Right renal cortex interstitium (tissue), 3 donors: ENCODE results near the gene PCP2. TPM values are rescaled to one million over a fixed set of nuclear protein-coding genes. Genes with fewer than 3 reads are reported as not detected.

ENCODE experiments used
- DNase-seq, 3 donors: peaks; one replicate each; pipeline ENCODE4 v3.0.0-alpha.2; 2013; ENCODE audit warnings: low read depth in 3 of 3, low spot score in 2 of 3
- polyA plus RNA-seq, 3 donors: library from polyadenylated mRNA; unstranded; fragments of 120-200 nt; gene quantifications; one replicate each; pipeline ENCODE4 v1.2.1, GENCODE V29; 2013; ENCODE audit not compliant: insufficient read length in 3 of 3

PCP2 gene
- polyA plus RNA-seq, 3 donors: 0.58 to 0.83 (median 0.62) TPM

DNA sequence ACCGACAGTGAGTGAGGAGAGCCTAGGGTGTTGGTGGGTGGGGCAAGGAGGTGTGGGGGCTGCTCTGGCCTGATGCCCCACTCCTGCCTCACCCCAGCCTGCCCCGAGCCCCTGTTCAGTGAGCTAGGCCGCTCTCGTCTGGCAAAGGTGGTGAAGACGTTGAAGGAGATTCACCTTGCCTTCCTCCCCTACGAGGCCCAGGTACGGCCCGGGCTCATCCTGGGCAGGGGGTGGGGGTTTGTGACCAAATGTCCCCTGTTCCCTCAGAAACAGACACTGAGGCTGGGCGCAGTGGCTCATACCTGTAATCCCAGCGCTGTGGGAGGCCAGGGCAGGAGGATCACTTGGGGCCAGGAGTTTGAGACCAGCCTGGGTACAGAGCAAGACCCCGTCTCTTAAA, 7.3 kb upstream of the PCP2 start:
- DNase-seq: no peak

DNA sequence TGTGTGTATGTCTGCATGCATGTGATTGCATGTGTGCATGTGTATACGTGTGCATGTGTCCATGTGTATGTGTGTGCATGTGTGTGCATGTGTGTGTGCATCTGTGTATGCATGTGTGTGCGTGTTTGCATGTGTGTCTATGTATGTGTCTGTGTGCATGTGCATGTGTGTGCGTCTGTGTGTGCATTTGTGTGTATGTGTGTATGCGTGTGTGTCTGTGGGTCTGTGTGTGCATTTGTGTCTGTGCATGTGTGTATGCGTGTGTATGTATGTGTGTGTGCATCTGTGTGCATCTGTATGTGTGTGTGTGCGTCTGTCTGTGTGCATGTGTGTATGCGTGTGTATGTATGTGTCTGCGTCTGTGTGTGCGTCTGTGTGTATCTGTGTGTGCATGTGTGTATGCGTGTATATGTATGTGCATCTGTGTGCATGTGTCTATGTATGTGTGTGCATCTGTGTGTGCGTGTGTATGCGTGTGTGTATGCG, 6.4 kb upstream of the PCP2 start:
- DNase-seq: no peak

DNA sequence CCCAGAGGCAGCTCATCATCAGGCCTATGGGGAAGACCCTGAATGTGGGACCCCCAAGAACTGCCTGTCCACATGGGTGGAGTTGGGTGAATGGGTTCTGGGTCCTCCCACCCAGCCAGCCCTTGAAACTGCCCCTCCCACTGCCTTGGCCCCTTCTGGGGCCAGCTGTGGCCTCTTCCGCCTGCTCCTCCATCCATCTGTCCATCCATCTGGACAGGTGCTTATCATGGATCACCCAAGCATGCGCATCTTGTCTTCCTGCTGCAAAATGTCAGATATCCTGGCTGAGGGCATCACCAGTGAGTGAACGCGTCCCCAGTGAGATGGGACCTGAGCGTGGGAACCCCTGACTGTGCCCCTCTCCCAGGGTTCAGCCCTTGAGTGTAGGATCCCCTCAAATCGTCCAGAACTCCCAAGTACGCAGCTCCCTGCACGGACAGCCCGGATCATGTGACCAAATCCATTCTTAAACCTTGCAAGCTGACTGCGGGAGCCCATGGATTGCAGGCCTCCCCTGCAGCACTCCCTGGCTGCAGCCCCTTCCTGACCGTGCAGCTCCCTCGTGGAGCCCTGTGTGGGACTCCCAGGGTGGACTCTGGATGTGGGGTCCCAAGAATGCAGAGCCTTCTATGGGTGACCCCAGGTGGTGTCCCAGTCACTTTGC, 5.4 kb upstream of the PCP2 start:
- no peak for DNase-seq

DNA sequence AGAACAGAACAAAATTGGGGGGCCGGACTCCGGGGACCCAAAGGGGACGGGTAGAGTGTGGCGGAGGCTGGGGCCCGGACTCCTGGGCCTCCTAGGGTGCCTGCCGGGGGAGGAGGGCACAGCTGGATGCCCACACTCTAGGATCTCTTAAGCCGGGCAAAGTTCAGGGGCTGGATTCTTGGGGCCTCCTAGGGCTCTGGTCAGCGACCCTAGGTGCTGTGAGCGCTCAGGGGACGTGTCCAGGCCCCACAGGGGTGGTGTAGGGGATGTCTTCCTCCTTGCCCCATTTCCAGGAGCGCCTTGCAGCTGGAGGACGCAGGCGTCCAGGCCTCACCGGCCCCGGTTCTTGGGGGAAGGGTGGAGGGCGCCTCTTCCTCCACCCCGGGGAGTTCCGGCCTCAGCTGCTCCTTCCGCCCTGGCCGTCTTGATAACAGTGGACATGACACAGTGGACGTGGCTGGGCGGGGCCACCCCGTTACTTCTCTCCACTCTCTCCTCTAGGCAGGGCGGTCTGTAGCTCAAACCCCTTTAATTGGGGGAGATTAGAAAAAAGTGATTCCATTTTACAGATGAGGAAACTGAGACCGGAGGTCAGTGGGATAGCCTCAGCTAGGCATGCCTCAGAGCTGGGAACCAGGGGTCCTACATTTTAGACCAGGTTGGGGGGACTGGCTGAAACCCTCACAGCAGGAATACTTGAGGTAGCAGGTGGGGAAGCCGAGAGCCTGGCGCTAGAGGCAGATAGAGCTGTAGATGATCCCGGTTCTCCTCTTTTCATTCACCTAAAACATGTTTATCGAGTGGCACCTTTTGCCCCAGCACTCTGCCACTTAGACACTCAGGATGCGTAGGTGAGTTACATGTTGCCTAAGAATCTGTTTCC, 4.1 kb upstream of the PCP2 start:
- no peak for DNase-seq

DNA sequence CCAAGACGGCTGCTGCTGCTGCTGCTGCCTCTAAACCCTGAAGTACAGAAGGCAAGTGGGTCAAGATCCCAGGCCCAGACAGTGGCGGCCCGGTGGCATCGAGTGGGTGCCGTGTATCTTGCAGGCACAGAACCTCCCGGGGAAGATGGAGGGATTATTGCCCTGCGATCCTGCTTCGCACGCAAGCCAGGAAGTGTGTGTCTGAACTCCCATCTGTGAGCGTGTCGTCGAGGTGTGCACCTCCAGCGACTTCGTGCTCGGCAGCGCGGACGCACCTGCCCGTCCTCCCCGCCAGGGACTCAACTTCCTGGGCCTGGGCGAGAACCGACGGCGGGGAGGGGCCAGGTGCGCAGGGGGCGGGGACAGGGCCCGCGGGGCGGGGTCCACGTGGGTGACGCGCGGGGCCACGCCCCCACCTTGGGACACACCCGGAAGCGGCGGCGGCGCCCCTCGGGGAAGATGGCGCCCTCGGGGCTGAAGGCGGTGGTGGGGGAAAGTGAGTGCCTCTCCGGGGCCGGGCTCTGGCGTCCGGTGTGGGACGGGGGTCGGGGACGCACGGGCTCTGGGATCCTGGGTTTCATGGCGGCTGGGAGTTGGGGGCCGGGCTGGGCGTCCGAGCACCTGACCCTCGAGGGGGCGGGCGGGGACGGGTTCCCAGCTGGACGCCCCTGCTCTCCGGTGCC, 3.3 kb upstream of the PCP2 start, which contains the start of gene STXBP2:
TSS of gene STXBP2 (plus strand) at position 420 of the 683 bp plus-strand sequence. CDS start at position 460, 40 bp downstream.
- DNase-seq: peak in 2 of 3 donors; percentile 32 to 48

DNA sequence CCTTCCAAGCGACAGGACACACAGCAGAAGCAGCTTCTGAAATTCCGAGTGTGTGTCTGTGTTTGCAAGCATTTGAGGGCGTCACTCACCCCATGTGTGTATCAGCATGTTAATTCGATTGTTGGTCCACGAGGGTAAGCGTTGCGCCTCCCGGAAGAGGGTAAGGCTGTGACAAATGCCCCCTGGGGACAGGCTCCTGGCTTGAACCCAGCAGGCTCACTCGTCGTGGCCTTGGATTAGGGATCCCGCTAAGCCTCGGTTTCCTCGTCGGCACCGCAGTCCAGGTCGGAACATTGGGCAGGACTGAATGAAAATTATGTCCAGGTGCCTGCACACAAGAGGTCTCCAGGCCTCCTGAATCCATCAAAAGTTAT, 2.8 kb upstream of the PCP2 start:
- DNase-seq: no peak

DNA sequence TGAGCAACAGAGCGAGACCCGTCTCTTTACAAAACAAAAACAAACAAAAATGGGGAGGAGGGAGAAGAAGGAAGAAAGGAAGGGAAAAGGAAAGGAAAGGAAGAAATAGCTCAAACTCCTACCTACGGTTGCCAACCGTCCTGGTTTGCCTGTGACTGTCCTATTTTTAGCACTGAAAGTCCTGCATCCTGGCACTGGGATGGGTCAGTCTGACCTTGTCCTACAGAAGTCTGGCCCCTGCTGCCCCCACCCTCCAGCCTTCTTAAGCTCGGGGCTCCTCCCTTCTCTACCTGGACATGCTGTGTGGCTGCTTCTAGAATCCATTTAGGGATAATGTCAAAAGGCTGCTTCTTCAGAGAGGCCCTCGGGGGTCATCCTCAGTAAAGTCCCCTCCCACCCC, 2.2 kb upstream of the PCP2 start:
- no peak for DNase-seq

DNA sequence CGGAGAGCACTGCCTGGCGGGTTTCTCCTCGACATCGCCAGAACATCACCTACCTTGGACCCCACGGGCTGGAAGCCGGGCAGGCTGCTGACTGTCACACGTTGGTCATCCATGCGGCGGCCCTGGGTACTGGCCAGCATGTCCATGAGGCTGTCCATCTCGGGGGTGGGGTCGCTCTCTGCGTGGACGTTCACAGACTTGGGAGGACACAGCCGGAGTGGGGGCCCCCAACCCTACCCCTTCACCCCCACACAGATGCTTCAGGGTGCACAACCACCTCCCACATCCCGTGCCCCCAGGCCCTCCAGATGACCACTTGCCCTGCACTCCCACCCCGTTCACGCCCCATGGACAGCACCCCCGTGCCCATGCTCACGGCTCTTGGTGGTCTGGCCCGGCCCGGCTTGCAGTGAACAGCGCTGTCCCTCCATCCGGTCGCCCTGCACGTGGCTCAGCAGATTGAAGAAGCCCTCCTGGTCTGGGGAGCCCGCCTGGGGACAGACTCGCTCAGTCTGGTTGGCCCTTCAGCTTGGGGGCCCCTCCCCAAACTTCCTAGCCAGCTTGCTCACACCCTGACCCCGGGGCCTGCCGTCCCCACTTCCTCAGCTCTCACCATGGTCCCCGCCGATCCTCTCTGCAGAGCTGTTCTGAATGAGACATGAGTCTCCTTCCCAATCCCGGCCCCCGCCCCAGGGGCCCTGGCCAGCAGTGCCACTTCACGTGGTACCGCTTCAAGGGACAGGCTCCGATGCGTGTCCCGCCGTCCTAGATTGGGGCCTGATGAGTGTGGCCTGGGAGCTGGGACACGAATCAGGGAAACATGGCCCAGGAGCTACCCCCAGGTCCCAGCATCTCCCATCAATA, 947 bp downstream of the PCP2 start:
- no peak for DNase-seq

DNA sequence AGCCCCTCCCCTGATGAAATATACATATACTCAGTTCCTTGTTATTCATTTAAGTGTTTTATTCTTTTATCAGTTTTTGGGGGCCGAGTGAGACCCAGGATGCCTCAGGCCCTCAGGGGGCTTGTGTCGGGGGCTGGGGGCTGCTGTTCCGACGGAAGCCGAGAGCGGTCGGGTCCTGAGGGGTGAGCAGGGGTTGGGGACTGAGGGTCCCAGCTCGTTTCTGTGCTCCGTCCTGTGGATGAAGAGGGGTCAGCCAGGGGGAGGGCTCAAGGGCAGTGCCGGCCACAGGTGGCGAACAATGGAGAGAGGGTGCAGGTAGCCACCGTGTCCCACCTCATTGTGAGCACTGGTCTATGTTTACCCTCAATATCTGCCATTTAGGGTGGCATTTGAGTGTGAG, 1.9 kb downstream of the PCP2 start:
- no peak for DNase-seq

DNA sequence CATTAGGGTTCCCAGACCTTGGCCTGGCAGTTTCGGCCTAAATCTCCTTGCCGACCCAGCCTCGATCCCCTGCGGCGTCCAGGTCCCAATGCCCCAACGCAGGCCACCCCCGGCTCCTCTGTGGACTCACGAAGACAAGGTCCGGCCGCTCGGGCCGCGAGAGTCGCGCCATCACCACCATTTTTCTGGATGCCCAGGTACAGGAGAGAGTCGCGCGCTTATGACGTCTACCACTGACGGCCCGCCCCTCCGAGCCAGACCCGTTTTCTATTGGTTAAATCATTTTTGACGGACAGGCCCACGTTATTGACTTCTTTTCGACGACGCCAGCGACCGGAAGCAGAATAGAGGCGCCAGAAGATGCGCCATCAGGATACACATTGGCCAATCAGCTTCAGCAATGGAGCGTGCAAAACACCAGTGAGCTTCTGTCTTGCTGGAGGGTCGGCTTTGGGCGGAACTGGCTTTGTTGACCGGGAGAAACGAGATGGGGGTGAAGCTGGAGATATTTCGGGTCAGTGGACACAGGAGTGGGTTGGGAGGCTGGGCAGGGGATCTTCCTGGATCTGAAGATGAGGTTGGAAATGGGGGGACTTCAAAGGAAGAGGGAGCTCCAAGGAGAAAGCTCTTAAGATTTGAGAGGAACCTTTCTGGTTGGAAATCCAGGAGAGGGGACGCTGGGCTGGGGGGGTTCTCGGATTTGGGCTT, 4.0 kb downstream of the PCP2 start, which contains the start of the genes PET100 and XAB2:
TSS of gene PET100 (plus strand) at position 447 of the 708 bp plus-strand sequence. CDS start at position 488, 41 bp downstream.
TSS of gene XAB2 (minus strand) at position 199 of the 708 bp plus-strand sequence. CDS start at position 181, 18 bp downstream.
- peak; percentile 97 to 98 (median 98) for DNase-seq

DNA sequence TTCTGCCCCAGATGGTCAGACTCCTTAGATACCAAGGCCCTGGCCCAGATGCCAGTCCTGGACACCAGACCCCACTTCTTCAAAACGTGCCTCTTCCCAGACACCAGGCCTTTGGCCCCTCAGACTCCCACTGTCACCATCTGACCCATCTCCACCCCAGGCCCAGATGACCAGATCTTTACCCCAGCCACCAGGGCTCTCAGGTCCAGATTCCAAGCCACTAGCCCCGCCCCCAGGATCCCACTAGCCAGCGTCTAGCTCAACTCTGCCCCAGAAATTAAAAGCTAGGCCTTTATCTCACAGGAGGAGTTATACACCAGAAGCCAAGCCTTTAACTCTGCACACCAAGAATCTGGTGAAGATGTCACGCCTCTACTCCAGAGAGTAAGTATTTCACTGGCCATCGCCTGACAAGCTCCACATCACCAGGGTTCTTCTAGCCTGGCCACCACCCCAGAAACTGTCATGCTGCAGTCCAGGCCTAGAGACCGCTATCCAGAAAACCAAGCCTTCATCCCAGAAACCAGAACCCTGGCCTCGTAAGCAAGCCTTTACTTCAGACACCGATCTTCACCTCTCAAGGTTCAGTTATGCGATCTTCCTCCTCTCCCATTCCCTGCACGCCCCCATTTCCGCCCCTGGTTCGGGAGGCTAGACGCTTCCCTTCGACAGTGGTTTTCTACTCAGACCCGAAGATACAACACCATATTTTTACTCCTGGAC, 4.8 kb downstream of the PCP2 start:
- DNase-seq: no peak

DNA sequence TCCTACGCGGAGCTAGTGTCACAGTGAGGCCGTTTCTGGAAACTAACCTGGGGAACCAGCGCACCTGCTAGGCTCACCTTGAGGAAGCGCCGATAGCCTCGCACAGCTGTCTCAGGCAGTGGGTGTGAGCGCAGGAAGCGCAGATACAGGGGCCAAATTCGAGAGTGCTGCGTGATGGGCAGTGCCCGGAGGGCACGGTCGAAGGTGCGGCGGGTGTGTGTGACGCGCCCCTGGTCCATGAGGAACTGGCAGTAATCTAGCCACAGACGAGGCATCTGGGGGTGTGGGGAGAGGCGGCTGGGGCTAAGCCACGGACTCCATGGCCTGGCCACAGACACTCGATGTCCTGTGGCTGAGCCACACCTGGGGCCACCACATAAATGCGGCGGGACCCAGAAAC, 6.4 kb downstream of the PCP2 start:
- no peak for DNase-seq

DNA sequence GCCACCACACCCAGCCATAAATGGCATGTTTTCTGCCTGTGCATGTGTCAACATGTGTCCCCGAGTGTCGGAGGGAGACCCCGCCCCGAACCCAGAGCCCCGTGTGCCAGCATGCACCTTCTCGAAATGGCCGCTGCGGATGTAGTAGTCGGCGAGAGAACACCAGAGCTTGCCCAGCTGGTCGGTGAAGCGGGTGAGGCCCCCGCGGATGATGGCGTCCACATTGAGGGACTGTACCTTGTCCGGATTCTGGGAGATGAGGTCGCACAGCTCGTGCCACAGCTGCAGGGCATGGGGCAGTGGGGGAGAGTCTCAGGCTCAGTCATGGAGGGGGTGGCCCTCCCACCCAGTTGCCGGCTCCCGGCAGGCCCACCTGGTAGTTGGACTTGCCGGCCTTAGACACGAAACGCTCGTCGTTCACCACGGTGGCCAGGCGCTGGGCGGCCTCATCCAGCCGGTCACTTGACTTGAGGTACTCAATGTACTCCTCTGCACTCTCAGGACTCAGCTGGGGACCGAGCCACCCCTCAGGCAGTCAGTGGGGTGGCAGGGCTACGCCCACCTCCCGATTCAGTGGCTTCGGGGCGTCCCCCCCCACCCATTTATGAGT, 7.7 kb downstream of the PCP2 start:
- DNase-seq: no peak

DNA sequence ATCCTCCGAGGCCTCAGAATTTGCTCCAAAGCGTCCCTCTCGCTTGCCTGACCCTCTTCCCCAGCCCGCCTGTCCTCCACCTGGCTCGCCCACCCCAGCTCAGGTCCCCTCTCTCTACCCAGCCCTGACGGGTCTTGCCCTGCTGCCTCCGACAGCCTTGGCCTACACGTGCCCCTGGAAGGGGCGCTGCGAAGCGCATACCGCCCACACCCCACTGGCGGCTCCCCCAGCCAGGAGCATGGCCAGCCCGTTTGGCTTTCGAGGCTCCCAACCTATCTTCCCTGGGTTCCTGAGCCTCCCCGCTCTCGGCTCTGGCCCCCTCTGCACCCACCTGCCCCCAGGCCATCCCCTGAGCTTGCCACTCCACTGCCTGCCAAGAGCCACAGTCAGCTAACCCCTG, 8.7 kb downstream of the PCP2 start:
- DNase-seq: no peak

DNA sequence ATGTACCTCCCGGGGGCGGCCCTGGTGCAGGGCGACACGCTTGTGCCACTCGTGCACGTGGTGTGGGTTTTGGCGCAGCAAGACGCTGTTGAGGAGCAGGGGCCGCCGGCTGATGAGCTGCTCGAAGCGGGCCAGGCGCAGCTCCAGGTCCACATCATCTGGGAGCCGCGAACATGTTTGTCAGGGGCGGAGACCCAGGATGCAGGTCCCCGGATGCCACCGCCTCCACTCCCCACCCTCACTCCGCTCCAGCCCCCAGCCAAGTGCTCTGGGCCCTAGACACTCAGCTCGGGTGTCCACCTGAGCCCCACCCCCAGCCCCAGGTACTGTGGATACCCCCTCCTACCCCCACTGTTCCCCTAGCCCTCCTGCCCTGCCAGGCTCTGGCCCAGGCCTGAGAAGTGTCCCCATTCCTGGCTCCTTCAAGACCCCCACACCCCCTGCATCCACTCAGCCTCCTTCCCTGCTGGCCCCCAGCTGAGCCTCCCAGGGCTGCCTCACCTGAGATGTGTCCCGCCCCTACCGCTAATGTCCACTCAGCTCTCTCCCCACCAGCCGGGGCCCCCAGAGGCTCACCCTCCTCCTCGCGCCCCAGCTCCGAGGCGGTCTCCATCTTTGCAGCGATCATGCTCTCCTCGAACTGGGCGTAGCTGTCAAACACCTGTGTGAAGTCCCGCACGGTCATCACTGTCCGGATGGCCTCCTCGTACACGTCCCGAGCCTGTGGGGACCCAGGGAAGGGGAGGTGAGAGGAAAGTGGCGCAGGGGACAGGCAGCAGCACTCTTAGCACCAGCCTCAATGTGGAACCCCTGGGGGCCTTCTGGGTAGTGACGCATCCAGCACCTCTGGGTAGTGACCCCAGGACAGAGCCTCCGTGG, 9.6 kb downstream of the PCP2 start:
- no peak for DNase-seq

DNA sequence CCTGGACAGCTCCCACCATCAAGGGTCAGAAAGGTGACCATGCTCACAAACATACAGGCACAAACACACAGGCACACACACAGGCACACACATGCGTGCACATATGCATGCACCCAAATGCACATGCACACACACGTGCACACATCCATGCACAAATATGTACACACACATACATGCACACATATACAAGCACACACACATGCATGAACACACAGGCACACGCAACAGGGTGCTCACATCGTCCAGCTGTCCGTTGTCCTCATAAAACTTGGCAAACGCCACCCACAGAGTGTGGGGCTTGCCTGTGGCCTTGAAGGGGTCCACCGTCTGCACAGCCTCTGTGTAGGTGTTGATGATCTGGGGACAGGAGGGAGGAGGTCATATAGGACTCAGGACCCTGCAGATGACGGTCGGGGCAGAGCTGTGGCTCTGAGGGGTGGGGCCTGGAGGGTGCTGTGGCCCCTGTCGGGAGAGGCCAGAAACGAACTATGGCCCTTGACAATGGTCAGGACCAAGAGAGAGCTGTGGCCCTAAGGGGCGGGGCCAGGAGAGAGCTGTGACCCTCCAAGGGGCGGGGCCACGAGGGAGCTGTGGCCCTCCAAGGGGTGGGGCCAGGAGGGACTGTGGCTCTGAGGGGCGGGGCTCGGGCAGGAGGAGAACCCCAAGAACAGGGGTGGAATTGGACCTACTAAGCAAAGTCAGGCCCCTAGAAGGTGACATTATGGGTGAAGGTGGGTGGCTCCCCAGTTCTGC, 10.4 kb downstream of the PCP2 start:
- no peak for DNase-seq
